SH-SY5Y (cell line): ENCODE data around the gene RAP1GDS1.

Experiments used
- GATA2 ChIP-seq: IDR thresholded peaks from 2 replicates; pipeline ENCODE4 v1.6.1; 2011; ENCODE audit warnings: mild to moderate bottlenecking, low read depth, low read length
- GATA3 ChIP-seq: IDR thresholded peaks from 2 replicates; pipeline ENCODE4 v1.6.1; 2011; ENCODE audit warnings: low read depth, mild to moderate bottlenecking, low read length, moderate library complexity

The RAP1GDS1 gene

GRCh38 chr4:98363431-98363830 is 102.2 kb downstream of the RAP1GDS1 start:
- TF ChIP-seq GATA2 (no peak), GATA3 (no peak)

- TF ChIP-seq GATA2 (no peak), GATA3 (no peak)
Observed at GRCh38 chr4:98369322-98369721, 108.1 kb downstream of the RAP1GDS1 start.

- TF ChIP-seq GATA3 (no peak), GATA2 (no peak)
Observed at GRCh38 chr4:98374643-98375042, 113.5 kb downstream of the RAP1GDS1 start.

- no peak for TF ChIP-seq GATA2
- TF ChIP-seq GATA3 = no peak
Observed at GRCh38 chr4:98377559-98377958, 116.4 kb downstream of the RAP1GDS1 start.

- no peak for TF ChIP-seq GATA2
- TF ChIP-seq GATA3 = no peak
Observed at GRCh38 chr4:98381306-98381705, 120.1 kb downstream of the RAP1GDS1 start.

- no peak for TF ChIP-seq GATA3
- no peak for TF ChIP-seq GATA2
Observed at GRCh38 chr4:98383431-98384106, 122.4 kb downstream of the RAP1GDS1 start.

GRCh38 chr4:98385831-98386230 is 124.6 kb downstream of the RAP1GDS1 start:
- TF ChIP-seq GATA3 = no peak
- no peak for TF ChIP-seq GATA2

GRCh38 chr4:98387345-98388026 is 126.3 kb downstream of the RAP1GDS1 start:
- TF ChIP-seq GATA2 = no peak
- no peak for TF ChIP-seq GATA3

GRCh38 chr4:98394134-98394533 is 132.9 kb downstream of the RAP1GDS1 start:
- TF ChIP-seq GATA3 = no peak
- no peak for TF ChIP-seq GATA2

- TF ChIP-seq GATA2 (no peak), GATA3 (no peak)
Observed at GRCh38 chr4:98399915-98400314, 138.7 kb downstream of the RAP1GDS1 start.

- TF ChIP-seq GATA2 (no peak), GATA3 (no peak)
Observed at GRCh38 chr4:98406819-98407218, 145.6 kb downstream of the RAP1GDS1 start.

- no peak for TF ChIP-seq GATA2
Observed at GRCh38 chr4:98411731-98412130, 150.5 kb downstream of the RAP1GDS1 start.

GRCh38 chr4:98416844-98417243 is 155.7 kb downstream of the RAP1GDS1 start:
- TF ChIP-seq GATA3 (no peak), GATA2 (no peak)

- TF ChIP-seq GATA3 = no peak
- TF ChIP-seq GATA2 = no peak
Observed at GRCh38 chr4:98421111-98421510, 159.9 kb downstream of the RAP1GDS1 start.

- no peak for TF ChIP-seq GATA2
- TF ChIP-seq GATA3 = no peak
Observed at GRCh38 chr4:98423009-98423408, 161.8 kb downstream of the RAP1GDS1 start.

- TF ChIP-seq GATA2 (no peak), GATA3 (no peak)
Observed at GRCh38 chr4:98430708-98431403, 169.7 kb downstream of the RAP1GDS1 start.

- TF ChIP-seq GATA3 (no peak), GATA2 (no peak)
Observed at GRCh38 chr4:98433691-98434090, 172.5 kb downstream of the RAP1GDS1 start.
